ENCODE data around the gene SP110.
"Not testable (repeated sequence)": the region's sequence is repeated elsewhere in the genome, so short reads cannot be mapped to it uniquely, and the experiment has no call there.

DNA sequence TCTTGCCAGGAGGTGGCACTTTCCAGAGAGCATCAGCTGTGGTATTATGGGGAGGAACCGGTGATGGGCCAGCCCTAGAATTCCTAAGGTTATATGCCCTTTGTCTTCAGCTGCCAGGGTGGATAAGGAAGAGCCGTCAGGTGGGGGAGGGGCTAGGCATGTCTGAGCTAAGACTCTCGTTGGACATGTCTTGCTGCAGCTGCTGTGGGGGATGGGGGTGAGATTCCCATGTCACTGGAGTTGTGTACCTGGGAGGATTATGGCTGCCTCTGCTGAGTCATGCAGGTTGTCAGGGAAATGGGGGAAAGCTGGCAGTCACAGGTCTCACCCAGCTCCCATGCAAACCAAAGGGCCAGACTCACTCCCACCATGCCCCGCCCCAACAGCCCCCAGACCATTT, 45.2 kb upstream of the SP110 start:
- not testable (repeated sequence) for TF ChIP-seq POLR2A (IDR thresholded peaks at IDR 0.05)
- TF ChIP-seq, protein P1, sequence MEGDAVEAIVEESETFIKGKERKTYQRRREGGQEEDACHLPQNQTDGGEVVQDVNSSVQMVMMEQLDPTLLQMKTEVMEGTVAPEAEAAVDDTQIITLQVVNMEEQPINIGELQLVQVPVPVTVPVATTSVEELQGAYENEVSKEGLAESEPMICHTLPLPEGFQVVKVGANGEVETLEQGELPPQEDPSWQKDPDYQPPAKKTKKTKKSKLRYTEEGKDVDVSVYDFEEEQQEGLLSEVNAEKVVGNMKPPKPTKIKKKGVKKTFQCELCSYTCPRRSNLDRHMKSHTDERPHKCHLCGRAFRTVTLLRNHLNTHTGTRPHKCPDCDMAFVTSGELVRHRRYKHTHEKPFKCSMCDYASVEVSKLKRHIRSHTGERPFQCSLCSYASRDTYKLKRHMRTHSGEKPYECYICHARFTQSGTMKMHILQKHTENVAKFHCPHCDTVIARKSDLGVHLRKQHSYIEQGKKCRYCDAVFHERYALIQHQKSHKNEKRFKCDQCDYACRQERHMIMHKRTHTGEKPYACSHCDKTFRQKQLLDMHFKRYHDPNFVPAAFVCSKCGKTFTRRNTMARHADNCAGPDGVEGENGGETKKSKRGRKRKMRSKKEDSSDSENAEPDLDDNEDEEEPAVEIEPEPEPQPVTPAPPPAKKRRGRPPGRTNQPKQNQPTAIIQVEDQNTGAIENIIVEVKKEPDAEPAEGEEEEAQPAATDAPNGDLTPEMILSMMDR (IDR thresholded peaks at IDR 0.05): not testable (repeated sequence)

All from Peyer's patch (tissue), 4 donors.